Activated CD8-positive, alpha-beta T cell treated with anti-CD3 and anti-CD28 coated beads, Interleukin-2, amount 10 ng/mL, durations not matched to agents 7 days and 5 days (primary cell): ENCODE data around the gene BLCAP. TPM values are rescaled to one million over a fixed set of nuclear protein-coding genes. Genes with fewer than 3 reads are reported as not detected.
A peak's percentile ranks its signal among the peaks of the same experiment; 100 is the strongest.
"Not testable (repeated sequence)": the region's sequence is repeated elsewhere in the genome, so short reads cannot be mapped to it uniquely, and the experiment has no call there.

Experiments
- ATAC-seq: fragments of 150-1000 bp; cut with Tn5 transposase; one replicate; pipeline ENCODE4 v1.10.0; 2021; ENCODE audit warnings: moderate library complexity
- CTCF ChIA-PET: fragments of 350-600 bp; sonication (Branson Sonifier 250); formaldehyde crosslinking; loops from one replicate; lab custom pipeline; 2021; ENCODE audit warnings: antibody characterized with exemption; lab: Charles Lee
- POLR2A ChIA-PET: fragments of 350-600 bp; sonication (Branson Sonifier 250); formaldehyde crosslinking; loops from one replicate; lab custom pipeline; 2021; ENCODE audit warnings: antibody characterized with exemption; lab: Charles Lee
- DNase-seq: peaks from one replicate; pipeline ENCODE4 v3.0.0-alpha.2; 2020
- H3K27ac Mint-ChIP-seq: one replicate; pipeline ENCODE4 v1.8.0; 2021; ENCODE audit warnings: mild to moderate bottlenecking, mixed read lengths
- H3K27me3 Mint-ChIP-seq: one replicate; pipeline ENCODE4 v1.8.0; 2021; ENCODE audit warnings: low read depth, mixed read lengths
- H3K36me3 Mint-ChIP-seq: one replicate; pipeline ENCODE4 v1.8.0; 2021; ENCODE audit warnings: low read depth, mixed read lengths
- H3K4me1 Mint-ChIP-seq: one replicate; pipeline ENCODE4 v1.8.0; 2021; ENCODE audit warnings: low read depth, mixed read lengths
- H3K4me3 Mint-ChIP-seq: one replicate; pipeline ENCODE4 v1.8.0; 2021; ENCODE audit warnings: mild to moderate bottlenecking, mixed read lengths
- H3K9me3 Mint-ChIP-seq: one replicate; pipeline ENCODE4 v1.8.0; 2022; ENCODE audit warnings: mixed read lengths; ENCODE audit not compliant: insufficient read depth
- total RNA-seq, 2 experiments: library from RNA; stranded (reverse); gene quantifications; one replicate each; pipeline ENCODE4 v1.2.3, GENCODE V29; 2021

Gene BLCAP
- total RNA-seq: 10 to 100 TPM; 33.2 to 34.6 TPM

GRCh38 chr20:37527638-37528445 lies at the start of gene BLCAP:
TSS of gene BLCAP (minus strand) at chr20:37527876. CDS start at chr20:37519174, 8,702 bp downstream.
- CTCF ChIA-PET: interaction anchor here (0.9 to 1.5 kb wide), 5 partner anchors 10 to 349 kb away, joined by 3 to 4 read pairs (median 3); partner anchors contain the start of gene RPN2
- ATAC-seq (peak; percentile 95), DNase-seq (peak; percentile 93)
- H3K4me1 Mint-ChIP-seq: peaks cover 36% of the 10 kb centered on the region
- H3K36me3 Mint-ChIP-seq: peaks cover 2% of the 10 kb centered on the region
- peaks cover 3% of the 10 kb centered on the region for H3K27me3 Mint-ChIP-seq
- POLR2A ChIA-PET: interaction anchor here (0.6 to 1.0 kb wide), 3 partner anchors 235 to 349 kb away, joined by 3 read pairs; partner anchors contain the start of genes MROH8 and RPN2
- H3K4me3 Mint-ChIP-seq: peak within 1 kb of the TSS; percentile 92
- no peaks in the 10 kb centered on the region for H3K9me3 Mint-ChIP-seq
- H3K27ac Mint-ChIP-seq: peak within 1 kb of the TSS; percentile 99

- ATAC-seq, DNase-seq, H3K27ac Mint-ChIP-seq, H3K4me1 Mint-ChIP-seq, H3K4me3 Mint-ChIP-seq, POLR2A ChIA-PET, H3K9me3 Mint-ChIP-seq, H3K36me3 Mint-ChIP-seq, CTCF ChIA-PET, H3K27me3 Mint-ChIP-seq: not testable (repeated sequence)
These were observed 49.8 kb upstream of the BLCAP start for GRCh38 chr20:37577436-37577835.

- H3K4me1 Mint-ChIP-seq: no peaks in the 10 kb centered on the region
- no peaks in the 10 kb centered on the region for H3K27me3 Mint-ChIP-seq
- ATAC-seq: no peak
- H3K9me3 Mint-ChIP-seq: no peaks in the 10 kb centered on the region
- no peak overlapping the region for H3K27ac Mint-ChIP-seq
- H3K36me3 Mint-ChIP-seq: no peaks in the 10 kb centered on the region
- POLR2A ChIA-PET: no interaction called here
- CTCF ChIA-PET: no interaction called here
- H3K4me3 Mint-ChIP-seq: no peak overlapping the region
- DNase-seq: no peak
These were observed 49.2 kb upstream of the BLCAP start for GRCh38 chr20:37576911-37577310.

GRCh38 chr20:37575884-37576283 lies 48.2 kb upstream of the BLCAP start:
- ChIA-PET CTCF (no interaction called here), POLR2A (no interaction called here)
- ATAC-seq (no peak), DNase-seq (no peak)
- Mint-ChIP-seq H3K27ac (no peak overlapping the region), H3K4me3 (no peak overlapping the region), H3K27me3 (peaks cover 2% of the 10 kb centered on the region), H3K4me1 (no peaks in the 10 kb centered on the region), H3K9me3 (no peaks in the 10 kb centered on the region), H3K36me3 (no peaks in the 10 kb centered on the region)

GRCh38 chr20:37574199-37574890 lies 46.7 kb upstream of the BLCAP start:
- Mint-ChIP-seq H3K36me3 (no peaks in the 10 kb centered on the region), H3K9me3 (no peaks in the 10 kb centered on the region), H3K27ac (no peak overlapping the region), H3K4me3 (no peak overlapping the region), H3K27me3 (peaks cover 9% of the 10 kb centered on the region), H3K4me1 (no peaks in the 10 kb centered on the region)
- CTCF ChIA-PET: interaction anchor here (1.3 kb wide), 1 partner anchor 10 kb away, joined by 4 read pairs; no protein-coding TSS in a partner anchor
- no peak for DNase-seq
- no peak for ATAC-seq
- POLR2A ChIA-PET: no interaction called here

GRCh38 chr20:37573626-37574198 lies 46.0 kb upstream of the BLCAP start:
- Mint-ChIP-seq H3K4me1 (no peaks in the 10 kb centered on the region), H3K27ac (no peak overlapping the region), H3K4me3 (no peak overlapping the region), H3K27me3 (peaks cover 15% of the 10 kb centered on the region), H3K36me3 (no peaks in the 10 kb centered on the region), H3K9me3 (no peaks in the 10 kb centered on the region)
- ChIA-PET POLR2A (no interaction called here), CTCF (interaction anchor here (1.3 kb wide), 1 partner anchor 9 kb away, joined by 4 read pairs; no protein-coding TSS in a partner anchor)
- no peak for ATAC-seq
- no peak for DNase-seq

DNA sequence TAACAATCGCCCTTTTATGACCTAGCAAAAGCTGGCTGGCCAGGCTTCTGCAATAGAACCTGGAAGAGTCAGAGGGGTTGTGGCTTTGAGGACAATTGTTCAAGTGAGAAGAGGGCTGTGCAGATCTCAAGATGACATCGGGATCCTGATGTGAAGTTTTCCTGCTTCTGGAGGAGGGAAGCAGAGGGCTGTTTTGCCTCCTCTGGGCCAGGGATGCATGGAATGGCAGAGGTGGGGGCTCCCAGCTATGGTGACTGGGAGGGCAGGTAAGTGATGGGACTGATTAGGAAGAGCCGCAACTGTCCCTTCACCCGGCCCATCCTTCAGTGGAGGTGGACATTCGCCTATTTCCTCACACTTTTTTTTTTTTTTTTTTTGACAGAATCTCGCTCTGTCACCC lies 43.4 kb upstream of the BLCAP start:
- no peak for ATAC-seq
- no peak overlapping the region for H3K4me3 Mint-ChIP-seq
- H3K4me1 Mint-ChIP-seq: no peaks in the 10 kb centered on the region
- peaks cover 33% of the 10 kb centered on the region for H3K27me3 Mint-ChIP-seq
- ChIA-PET POLR2A (no interaction called here), CTCF (no interaction called here)
- DNase-seq: no peak
- H3K9me3 Mint-ChIP-seq: no peaks in the 10 kb centered on the region
- no peak overlapping the region for H3K27ac Mint-ChIP-seq
- H3K36me3 Mint-ChIP-seq: no peaks in the 10 kb centered on the region

DNA sequence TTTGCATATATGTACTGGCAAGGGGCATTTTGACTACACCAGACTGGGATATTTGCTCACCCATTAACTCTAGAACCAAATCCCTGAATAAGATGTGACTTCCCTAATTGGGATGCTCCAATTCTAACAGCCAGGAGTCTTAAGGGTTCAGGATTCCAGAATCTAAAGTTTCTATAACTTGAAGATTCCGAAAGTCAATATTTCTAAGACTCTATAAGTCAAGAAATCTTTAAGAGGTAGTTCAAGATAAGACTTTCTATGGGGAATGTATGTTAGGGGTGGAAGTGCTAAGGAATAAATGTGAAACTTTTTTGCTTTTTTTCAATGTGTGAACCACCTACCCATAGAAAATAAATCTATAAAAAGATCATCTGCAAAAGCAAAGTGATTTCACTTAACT lies 42.7 kb upstream of the BLCAP start:
- H3K4me1 Mint-ChIP-seq: no peaks in the 10 kb centered on the region
- no peak overlapping the region for H3K4me3 Mint-ChIP-seq
- ChIA-PET POLR2A (no interaction called here), CTCF (no interaction called here)
- DNase-seq (no peak), ATAC-seq (no peak)
- H3K36me3 Mint-ChIP-seq: no peaks in the 10 kb centered on the region
- H3K9me3 Mint-ChIP-seq: no peaks in the 10 kb centered on the region
- peaks cover 34% of the 10 kb centered on the region for H3K27me3 Mint-ChIP-seq
- H3K27ac Mint-ChIP-seq: no peak overlapping the region

- ATAC-seq: no peak
- no peak for DNase-seq
- Mint-ChIP-seq H3K9me3 (no peaks in the 10 kb centered on the region), H3K36me3 (no peaks in the 10 kb centered on the region), H3K27ac (no peak overlapping the region), H3K4me1 (no peaks in the 10 kb centered on the region), H3K27me3 (peaks cover 38% of the 10 kb centered on the region), H3K4me3 (no peak overlapping the region)
- ChIA-PET POLR2A (no interaction called here), CTCF (no interaction called here)
These were observed 40.3 kb upstream of the BLCAP start for GRCh38 chr20:37567671-37568588.

- POLR2A ChIA-PET: no interaction called here
- DNase-seq: no peak
- Mint-ChIP-seq H3K9me3 (no peaks in the 10 kb centered on the region), H3K27ac (no peak overlapping the region), H3K4me1 (no peaks in the 10 kb centered on the region), H3K4me3 (no peak overlapping the region), H3K27me3 (peaks cover 38% of the 10 kb centered on the region), H3K36me3 (no peaks in the 10 kb centered on the region)
- no peak for ATAC-seq
- CTCF ChIA-PET: interaction anchor here (2.1 kb wide), 1 partner anchor 12 kb away, joined by 6 read pairs; no protein-coding TSS in a partner anchor
These were observed 39.6 kb upstream of the BLCAP start for GRCh38 chr20:37567331-37567665.
